ENCODE measurements around the gene GOLGA6B. TPM values are rescaled to one million over a fixed set of nuclear protein-coding genes. Genes with fewer than 3 reads are reported as not detected.

GOLGA6B gene
- total RNA-seq, 1 donor from 2014 or later: not detected

Other genes starting within 250 kb of the GOLGA6B start
- 166 and 172 TPM in 2 replicates for gene ARIH1, start 180.4 kb upstream of the GOLGA6B start, total RNA-seq
- gene HIGD2B, start 31.5 kb downstream of the GOLGA6B start, total RNA-seq: not detected in 2 replicates
- 24.7 and 30.5 TPM in 2 replicates for gene BBS4, start 31.5 kb downstream of the GOLGA6B start, total RNA-seq
- 45.6 and 51.8 TPM in 2 replicates for gene ADPGK, start 129.1 kb downstream of the GOLGA6B start, total RNA-seq